ENCODE data around the gene CCDC81. TPM values are rescaled to one million over a fixed set of nuclear protein-coding genes. Genes with fewer than 3 reads are reported as not detected.

CCDC81 gene
- total RNA-seq, 1 experiment from 2014 or later = 0.11 TPM

DNA sequence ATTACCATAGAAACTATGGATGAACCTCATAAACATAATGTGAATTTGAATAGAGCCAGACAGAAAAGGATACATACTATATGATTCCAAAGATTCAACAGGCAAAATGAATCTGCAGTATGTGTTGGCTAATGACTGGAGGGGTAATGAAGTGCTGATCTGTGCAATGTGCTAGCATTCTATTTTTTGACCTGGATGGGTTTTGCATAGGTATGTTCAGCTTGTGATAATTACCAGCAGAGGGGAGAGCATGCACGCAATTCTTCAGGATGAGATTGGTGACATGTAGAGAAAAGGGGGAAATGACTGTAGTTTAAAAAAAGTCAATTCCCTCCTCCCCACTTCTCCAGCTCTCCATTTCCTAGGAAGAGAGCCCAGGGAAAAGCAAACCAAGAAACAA, 618 bp upstream of the CCDC81 start:
- intact Hi-C loops (cut with micrococcal nuclease) = no loop called here
- TF ChIP-seq, protein P1, sequence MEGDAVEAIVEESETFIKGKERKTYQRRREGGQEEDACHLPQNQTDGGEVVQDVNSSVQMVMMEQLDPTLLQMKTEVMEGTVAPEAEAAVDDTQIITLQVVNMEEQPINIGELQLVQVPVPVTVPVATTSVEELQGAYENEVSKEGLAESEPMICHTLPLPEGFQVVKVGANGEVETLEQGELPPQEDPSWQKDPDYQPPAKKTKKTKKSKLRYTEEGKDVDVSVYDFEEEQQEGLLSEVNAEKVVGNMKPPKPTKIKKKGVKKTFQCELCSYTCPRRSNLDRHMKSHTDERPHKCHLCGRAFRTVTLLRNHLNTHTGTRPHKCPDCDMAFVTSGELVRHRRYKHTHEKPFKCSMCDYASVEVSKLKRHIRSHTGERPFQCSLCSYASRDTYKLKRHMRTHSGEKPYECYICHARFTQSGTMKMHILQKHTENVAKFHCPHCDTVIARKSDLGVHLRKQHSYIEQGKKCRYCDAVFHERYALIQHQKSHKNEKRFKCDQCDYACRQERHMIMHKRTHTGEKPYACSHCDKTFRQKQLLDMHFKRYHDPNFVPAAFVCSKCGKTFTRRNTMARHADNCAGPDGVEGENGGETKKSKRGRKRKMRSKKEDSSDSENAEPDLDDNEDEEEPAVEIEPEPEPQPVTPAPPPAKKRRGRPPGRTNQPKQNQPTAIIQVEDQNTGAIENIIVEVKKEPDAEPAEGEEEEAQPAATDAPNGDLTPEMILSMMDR (conservative IDR thresholded peaks at IDR 0.05; ENCODE audit: low read depth, low read length) = no peak
- TF ChIP-seq EZH2 (IDR thresholded peaks at IDR 0.05; ENCODE audit: low read length, unreplicated experiment) = no peak
- TF ChIP-seq EZH2phosphoT487 (IDR thresholded peaks at IDR 0.05; ENCODE audit: borderline replicate concordance, low read length) = no peak
- ATAC-seq (no peak), DNase-seq (no peak)
- Histone ChIP-seq H3K36me3 (ENCODE audit: low read depth, low read length) (no peaks in the 10 kb centered on the region), H3K4me1 (ENCODE audit: insufficient read depth, low read length) (peaks cover 6% of the 10 kb centered on the region), H3K4me2 (ENCODE audit: low read length) (no peak overlapping the region), H3K79me2 (ENCODE audit: low read length) (no peaks in the 10 kb centered on the region), H3K9me3 (ENCODE audit: low read length) (0 out of 2 replicates have a peak, but pooled peaks cover 8% of the 10 kb centered on the region), H3K4me3 (ENCODE audit: low read length) (no peak overlapping the region), H3K27me3 (ENCODE audit: low read length) (no peaks in the 10 kb centered on the region), H3K9me2 (replicated peaks; ENCODE audit: low read length) (no peaks in the 10 kb centered on the region), H3K9ac (ENCODE audit: low read length) (no peak overlapping the region), H3F3A (ENCODE audit: low read length, unreplicated experiment) (no peaks in the 10 kb centered on the region), H3K27ac (ENCODE audit: low read length) (no peak overlapping the region), H4K20me1 (ENCODE audit: low read length) (no peaks in the 10 kb centered on the region), H2AFZ (ENCODE audit: low read length) (no peak overlapping the region)
- CTCF ChIA-PET = no interaction called here
- BruUV-seq (replicated peaks) = no TSS peak
- POLR2A ChIA-PET (ENCODE audit: unreplicated experiment) = no interaction called here

DNA sequence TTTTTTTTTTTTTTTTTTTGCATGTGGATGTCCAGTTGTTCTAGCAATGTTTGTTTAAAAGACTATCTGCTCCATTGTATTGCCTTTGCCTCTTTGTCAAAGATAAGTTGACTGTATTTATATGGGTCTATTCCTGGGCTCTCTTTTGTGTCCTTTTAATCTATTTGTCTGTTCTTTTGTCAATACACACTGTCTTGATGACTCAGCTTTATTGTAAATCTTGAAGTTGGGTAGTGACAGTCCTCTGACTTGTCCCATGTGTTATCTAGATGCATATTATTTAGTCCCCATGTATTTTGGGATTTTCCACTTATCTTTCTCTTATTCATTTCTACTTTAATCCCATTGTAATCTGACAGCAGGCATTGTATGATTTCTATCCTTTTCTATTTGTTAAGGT, 3.3 kb downstream of the CCDC81 start:
- H3K4me2 ChIP-seq (ENCODE audit: low read length) = no peak overlapping the region
- H3K4me3 ChIP-seq (ENCODE audit: low read length) = no peak overlapping the region
- H3K9me2 ChIP-seq (replicated peaks; ENCODE audit: low read length) = no peaks in the 10 kb centered on the region
- no peaks in the 10 kb centered on the region for H3K79me2 ChIP-seq (ENCODE audit: low read length)
- H3K4me1 ChIP-seq (ENCODE audit: insufficient read depth, low read length) = no peaks in the 10 kb centered on the region
- no peak overlapping the region for H3K9ac ChIP-seq (ENCODE audit: low read length)
- no peak overlapping the region for H3K27ac ChIP-seq (ENCODE audit: low read length)
- H3K9me3 ChIP-seq (ENCODE audit: low read length) = no peaks in the 10 kb centered on the region
- intact Hi-C loops (cut with micrococcal nuclease) = no loop called here
- DNase-seq (peak; percentile 2), ATAC-seq (no peak)
- CTCF ChIA-PET = no interaction called here
- H3K27me3 ChIP-seq (ENCODE audit: low read length) = no peaks in the 10 kb centered on the region
- no peak for TF ChIP-seq EZH2phosphoT487 (IDR thresholded peaks at IDR 0.05; ENCODE audit: borderline replicate concordance, low read length)
- POLR2A ChIA-PET (ENCODE audit: unreplicated experiment) = no interaction called here
- no peak overlapping the region for H2AFZ ChIP-seq (ENCODE audit: low read length)
- no peaks in the 10 kb centered on the region for H3K36me3 ChIP-seq (ENCODE audit: low read depth, low read length)
- H3F3A ChIP-seq (ENCODE audit: low read length, unreplicated experiment) = no peaks in the 10 kb centered on the region
- no TSS peak for BruUV-seq (replicated peaks)
- no peaks in the 10 kb centered on the region for H4K20me1 ChIP-seq (ENCODE audit: low read length)

DNA sequence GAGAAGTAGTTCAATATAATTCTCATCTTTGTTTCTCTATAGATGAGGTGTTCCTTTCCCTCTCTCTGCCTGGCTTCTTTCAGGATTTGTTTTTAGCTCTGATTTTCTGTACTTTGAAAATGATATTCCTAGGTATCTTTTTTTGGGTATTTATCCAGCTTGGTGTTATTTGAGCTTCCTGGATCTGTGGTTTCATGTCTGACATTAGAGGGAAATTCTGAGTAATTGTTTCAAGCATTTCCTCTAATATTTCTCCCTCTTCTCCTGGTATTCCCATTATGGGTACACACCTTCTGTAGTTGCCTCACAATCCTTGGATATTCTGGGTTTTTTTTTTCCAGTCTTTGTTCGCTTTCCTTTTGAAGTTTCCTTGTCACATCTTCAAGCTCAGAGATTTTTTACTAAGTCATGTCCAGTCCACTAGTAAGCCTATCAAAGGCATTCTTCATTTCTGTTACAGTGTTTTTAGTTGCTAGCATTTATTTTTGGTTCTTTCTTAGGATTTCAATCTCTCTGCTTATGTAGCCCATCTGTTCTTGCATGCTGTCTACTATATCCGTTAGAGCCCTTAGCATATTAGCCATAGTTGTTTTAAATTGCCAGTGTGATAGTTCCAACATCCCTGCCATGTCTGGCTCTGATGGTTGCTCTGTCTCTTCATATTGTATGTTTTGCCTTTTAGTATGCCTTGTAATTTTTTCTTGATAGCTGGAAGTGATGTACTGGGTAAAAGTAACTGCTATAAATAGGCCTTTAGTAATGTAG, 5.8 kb downstream of the CCDC81 start:
- ChIA-PET CTCF (no interaction called here), POLR2A (ENCODE audit: unreplicated experiment) (no interaction called here)
- no peaks in the 10 kb centered on the region for H3K27me3 ChIP-seq (ENCODE audit: low read length)
- BruUV-seq (replicated peaks) = no TSS peak
- no peak overlapping the region for H2AFZ ChIP-seq (ENCODE audit: low read length)
- H3K36me3 ChIP-seq (ENCODE audit: low read depth, low read length) = no peaks in the 10 kb centered on the region
- H3K9ac ChIP-seq (ENCODE audit: low read length) = no peak overlapping the region
- H3K27ac ChIP-seq (ENCODE audit: low read length) = no peak overlapping the region
- ATAC-seq (no peak), DNase-seq (no peak)
- no peaks in the 10 kb centered on the region for H3K9me3 ChIP-seq (ENCODE audit: low read length)
- intact Hi-C loops (cut with micrococcal nuclease) = no loop called here
- H3F3A ChIP-seq (ENCODE audit: low read length, unreplicated experiment) = no peaks in the 10 kb centered on the region
- H3K4me3 ChIP-seq (ENCODE audit: low read length) = no peak overlapping the region
- H4K20me1 ChIP-seq (ENCODE audit: low read length) = no peaks in the 10 kb centered on the region
- H3K4me2 ChIP-seq (ENCODE audit: low read length) = no peak overlapping the region
- H3K4me1 ChIP-seq (ENCODE audit: insufficient read depth, low read length) = no peaks in the 10 kb centered on the region
- no peaks in the 10 kb centered on the region for H3K79me2 ChIP-seq (ENCODE audit: low read length)
- no peaks in the 10 kb centered on the region for H3K9me2 ChIP-seq (replicated peaks; ENCODE audit: low read length)
- TF ChIP-seq EZH2phosphoT487 (IDR thresholded peaks at IDR 0.05; ENCODE audit: borderline replicate concordance, low read length) (no peak), EZH2 (IDR thresholded peaks at IDR 0.05; ENCODE audit: low read length, unreplicated experiment) (no peak)
- TF ChIP-seq, protein P1 (conservative IDR thresholded peaks at IDR 0.05; ENCODE audit: low read depth, low read length) = no peak
